Kidney epithelial cell (primary cell): ENCODE results near the gene OBSL1. TPM values are rescaled to one million over a fixed set of nuclear protein-coding genes. Genes with fewer than 3 reads are reported as not detected.

ENCODE experiments used
- DNase-seq: peaks from one replicate; pipeline ENCODE4 v3.0.0-alpha.2; 2010; ENCODE audit warnings: low read depth
- H3K27me3 ChIP-seq: 2 replicates; pipeline ENCODE4 v1.6.0; 2011; ENCODE audit warnings: low read length; ENCODE audit not compliant: control insufficient read depth, insufficient read depth
- H3K36me3 ChIP-seq: 2 replicates; pipeline ENCODE4 v1.5.1; 2011; ENCODE audit warnings: low read length; ENCODE audit not compliant: control insufficient read depth, insufficient read depth
- H3K4me3 ChIP-seq: 2 replicates; pipeline ENCODE4 v1.5.1; 2011; ENCODE audit warnings: low read depth, mild to moderate bottlenecking, control low read depth, low read length
- total RNA-seq: library from RNA; depleted of rRNA; stranded (reverse); fragments of >200 nt; gene quantifications from 2 replicates; pipeline ENCODE4 v1.2.3, GENCODE V29; 2015
- TF ChIP-seq, protein P1 (sequence below): IDR thresholded peaks from 2 replicates; pipeline ENCODE4 v1.5.1; 2011; ENCODE audit warnings: mild to moderate bottlenecking, moderate library complexity, low read length, control low read depth, inconsistent platforms; ENCODE audit not compliant: insufficient read depth, poor library complexity, severe bottlenecking

The OBSL1 gene
- total RNA-seq, 1 donor from 2014 or later = 39.8 TPM

DNA sequence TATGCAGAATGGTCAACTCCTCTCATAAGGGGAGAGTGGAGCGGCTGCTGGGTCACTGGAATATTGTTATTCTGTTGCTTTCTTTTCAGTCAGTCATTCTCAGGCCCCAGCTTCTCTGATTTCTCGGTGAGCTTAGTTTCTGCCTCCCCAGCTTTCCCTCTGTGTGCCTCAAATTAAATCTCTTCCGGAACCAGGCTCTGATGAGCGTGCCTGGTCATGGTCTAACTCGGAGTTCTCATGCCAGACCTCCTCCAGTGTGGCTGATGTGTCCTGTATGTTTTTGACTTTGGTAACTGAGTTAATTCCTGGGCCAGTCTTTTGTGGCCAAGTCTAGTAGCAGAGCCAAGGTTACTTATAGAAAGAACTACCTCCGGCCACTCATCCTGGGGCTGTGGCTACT lies 21.4 kb upstream of the OBSL1 start:
- no peaks in the 10 kb centered on the region for H3K36me3 ChIP-seq
- TF ChIP-seq, protein P1, sequence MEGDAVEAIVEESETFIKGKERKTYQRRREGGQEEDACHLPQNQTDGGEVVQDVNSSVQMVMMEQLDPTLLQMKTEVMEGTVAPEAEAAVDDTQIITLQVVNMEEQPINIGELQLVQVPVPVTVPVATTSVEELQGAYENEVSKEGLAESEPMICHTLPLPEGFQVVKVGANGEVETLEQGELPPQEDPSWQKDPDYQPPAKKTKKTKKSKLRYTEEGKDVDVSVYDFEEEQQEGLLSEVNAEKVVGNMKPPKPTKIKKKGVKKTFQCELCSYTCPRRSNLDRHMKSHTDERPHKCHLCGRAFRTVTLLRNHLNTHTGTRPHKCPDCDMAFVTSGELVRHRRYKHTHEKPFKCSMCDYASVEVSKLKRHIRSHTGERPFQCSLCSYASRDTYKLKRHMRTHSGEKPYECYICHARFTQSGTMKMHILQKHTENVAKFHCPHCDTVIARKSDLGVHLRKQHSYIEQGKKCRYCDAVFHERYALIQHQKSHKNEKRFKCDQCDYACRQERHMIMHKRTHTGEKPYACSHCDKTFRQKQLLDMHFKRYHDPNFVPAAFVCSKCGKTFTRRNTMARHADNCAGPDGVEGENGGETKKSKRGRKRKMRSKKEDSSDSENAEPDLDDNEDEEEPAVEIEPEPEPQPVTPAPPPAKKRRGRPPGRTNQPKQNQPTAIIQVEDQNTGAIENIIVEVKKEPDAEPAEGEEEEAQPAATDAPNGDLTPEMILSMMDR = no peak
- DNase-seq = no peak
- H3K27me3 ChIP-seq = no peaks in the 10 kb centered on the region
- no peak overlapping the region for H3K4me3 ChIP-seq

DNA sequence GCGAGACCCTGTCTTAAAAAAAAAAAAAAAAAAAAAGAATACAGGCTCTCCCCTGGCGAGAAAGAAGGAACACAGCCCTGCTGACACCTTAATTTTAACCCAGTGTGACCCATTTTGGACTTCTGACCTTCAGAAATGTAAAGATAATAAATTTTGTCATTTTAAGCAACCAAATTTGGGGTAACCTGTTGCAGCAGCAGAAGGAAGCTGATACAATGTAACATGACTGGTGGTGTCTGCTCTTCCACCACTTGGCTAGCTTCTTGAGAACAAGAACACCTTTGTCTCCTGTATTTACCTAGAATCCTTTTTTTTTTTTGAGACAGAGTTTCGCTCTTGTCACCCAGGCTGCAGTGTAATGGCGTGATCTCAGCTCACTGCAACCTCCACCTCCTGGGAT lies 19.8 kb upstream of the OBSL1 start:
- TF ChIP-seq, protein P1 = no peak
- no peaks in the 10 kb centered on the region for H3K27me3 ChIP-seq
- no peaks in the 10 kb centered on the region for H3K36me3 ChIP-seq
- no peak for DNase-seq
- no peak overlapping the region for H3K4me3 ChIP-seq

DNA sequence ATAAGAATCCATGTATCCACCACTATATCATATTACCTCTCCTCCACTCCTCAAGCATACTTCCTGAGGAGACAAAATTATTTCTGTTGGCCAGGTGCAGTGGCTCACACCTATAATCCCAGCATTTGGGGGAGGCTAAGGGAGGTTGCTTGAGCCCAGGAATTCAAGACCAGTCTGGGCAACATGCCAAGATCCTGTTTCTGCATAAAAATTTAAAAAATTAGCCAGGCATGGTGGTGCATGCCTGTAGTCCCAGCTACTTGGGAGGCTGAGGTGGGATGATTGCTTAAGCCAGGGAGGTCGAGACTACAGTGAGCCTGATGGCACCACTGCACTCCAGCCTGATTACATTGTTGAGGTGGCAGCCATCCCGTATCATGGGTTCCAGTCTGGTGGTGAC lies 10.0 kb upstream of the OBSL1 start:
- Histone ChIP-seq H3K27me3 (no peaks in the 10 kb centered on the region), H3K36me3 (no peaks in the 10 kb centered on the region), H3K4me3 (no peak overlapping the region)
- DNase-seq = no peak
- TF ChIP-seq, protein P1 = no peak

DNA sequence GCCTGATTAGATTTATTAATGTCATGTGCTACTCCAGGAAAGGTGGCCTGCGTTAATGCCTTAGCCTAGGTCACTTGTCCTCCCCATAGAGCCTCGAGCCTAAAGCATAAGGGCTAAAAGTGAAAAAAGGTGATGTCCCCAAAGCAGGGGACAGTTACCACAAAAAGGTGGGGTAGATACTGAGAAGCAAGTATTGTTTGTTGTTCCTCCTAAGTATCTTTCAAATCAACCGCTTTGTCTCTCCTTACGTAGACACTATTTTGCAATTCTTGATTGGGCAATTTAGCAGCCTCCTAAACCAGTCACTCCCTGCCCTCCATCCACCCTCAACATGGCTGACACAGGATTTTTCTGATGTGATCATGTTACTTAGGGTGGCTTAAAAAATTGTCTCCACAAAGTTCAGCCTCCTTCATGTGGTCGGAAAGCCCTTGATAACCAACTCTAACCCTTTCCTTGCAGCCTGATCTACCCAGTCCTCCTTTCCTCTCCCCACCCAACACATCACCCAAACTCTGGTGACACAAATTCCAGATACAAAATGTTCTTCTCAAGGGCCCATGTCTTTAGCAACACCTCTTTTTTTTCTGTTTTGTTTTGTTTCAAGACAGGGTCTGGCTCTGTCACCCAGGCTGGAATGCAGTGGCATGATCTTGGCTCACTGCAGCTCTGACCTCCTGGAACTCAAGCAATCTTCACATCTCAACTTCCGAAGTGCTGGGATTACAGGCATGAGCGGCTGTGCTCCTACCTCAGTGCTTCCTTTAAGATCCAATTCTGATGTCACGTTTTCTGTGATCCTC lies 7.7 kb upstream of the OBSL1 start:
- Histone ChIP-seq H3K36me3 (no peaks in the 10 kb centered on the region), H3K4me3 (no peak overlapping the region), H3K27me3 (no peaks in the 10 kb centered on the region)
- TF ChIP-seq, protein P1 = no peak
- DNase-seq = no peak

DNA sequence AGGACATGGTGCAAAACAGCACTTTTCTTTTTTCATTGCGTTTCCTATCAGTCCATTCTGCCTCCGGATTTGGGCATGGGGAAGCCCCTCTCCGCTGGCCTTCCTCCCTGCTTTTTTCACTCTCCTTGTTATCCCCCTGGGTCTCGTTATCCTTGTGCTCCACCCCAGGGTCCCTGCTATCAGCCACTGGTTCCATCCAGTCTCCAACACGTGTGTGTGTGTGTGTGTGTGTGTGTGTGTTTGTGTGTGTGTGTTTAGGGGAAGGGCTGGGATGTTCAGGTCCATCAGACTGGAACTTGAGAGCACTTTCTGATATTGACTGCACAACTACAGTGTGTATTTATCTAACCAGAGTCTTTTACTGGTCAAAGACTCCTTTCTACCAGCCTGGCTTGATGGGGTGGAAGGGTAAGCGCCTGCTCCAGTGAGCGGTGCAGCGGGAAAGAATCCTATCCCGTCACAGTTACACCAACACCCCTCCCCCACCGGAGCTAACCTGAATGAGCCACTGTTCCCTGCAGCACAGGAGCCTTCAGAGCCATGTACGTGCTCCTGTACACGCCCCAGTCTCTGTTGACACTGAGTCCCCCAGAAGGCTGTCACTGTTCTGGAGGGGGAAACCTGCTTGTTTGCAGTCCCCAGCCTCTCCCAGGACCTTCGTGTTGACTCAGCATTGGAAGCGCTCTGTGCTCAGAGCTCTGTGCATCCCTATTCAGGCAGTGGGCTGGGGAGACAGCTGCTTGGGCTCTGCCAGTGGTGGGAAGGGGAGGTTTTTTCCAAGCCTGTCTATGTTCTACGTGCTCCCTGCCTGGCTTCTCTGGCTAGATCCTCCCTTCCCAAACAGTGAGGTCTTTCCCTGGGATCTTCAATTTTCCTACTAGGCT lies 5.4 kb upstream of the OBSL1 start:
- TF ChIP-seq, protein P1 = no peak
- Histone ChIP-seq H3K36me3 (no peaks in the 10 kb centered on the region), H3K27me3 (no peaks in the 10 kb centered on the region), H3K4me3 (no peak overlapping the region)
- no peak for DNase-seq
